CD4-positive, alpha-beta T cell treated with Interleukin-12 subunit alpha and Interleukin-12 subunit beta, for 1 hour (primary cell): ENCODE data around the gene GSK3A.
A peak's percentile ranks its signal among the peaks of the same experiment; 100 is the strongest.

ENCODE experiments used
- DNase-seq: peaks from one replicate; pipeline ENCODE4 v3.0.0-alpha.2; 2020

The GSK3A gene

DNA sequence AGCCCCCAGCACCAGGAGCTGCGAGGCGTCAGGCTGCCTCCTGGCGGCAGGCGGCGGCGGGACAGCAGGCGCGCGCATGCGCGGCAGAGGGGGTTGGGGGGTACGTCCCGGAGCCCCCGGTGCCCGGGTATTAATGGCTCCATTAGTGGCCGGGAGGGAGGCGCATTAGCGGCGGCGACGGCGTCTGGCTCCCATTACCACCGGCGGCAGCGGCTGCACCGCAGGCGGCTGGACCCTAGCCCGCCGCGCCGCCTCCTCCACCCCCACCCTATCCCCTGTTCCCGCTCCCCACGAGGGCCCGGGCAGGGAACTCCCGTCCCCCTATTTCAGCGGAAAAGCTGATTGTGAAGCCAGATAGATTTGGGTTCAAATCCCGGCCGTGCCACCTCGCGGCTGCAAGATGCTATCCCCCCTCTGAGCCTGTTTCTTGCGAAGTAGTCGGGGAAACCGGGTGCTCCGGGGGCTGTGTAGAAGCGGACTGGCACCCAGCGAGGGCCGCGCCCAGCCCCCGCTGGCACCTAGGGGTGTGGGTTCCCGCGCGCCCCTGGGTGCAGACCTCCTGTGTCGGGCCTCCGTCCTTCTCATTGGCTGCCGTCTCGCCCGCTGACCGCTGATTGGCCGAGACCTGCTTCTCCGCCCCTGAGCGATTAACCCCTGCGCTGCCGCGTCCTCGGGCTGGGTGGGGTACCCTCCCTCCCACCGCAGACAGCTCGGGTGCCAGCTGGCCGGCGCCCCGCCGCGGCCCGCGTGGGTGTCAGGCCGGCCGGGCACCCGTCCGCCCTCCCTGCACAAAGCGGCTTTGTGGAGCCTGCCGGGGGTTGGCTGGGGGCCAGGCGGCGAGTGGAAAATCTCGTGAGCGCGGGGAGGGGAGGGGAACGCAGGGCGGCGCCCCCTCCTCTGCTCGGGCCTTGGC lies 37.8 kb upstream of the GSK3A start:
- DNase-seq = peak; percentile 92

DNA sequence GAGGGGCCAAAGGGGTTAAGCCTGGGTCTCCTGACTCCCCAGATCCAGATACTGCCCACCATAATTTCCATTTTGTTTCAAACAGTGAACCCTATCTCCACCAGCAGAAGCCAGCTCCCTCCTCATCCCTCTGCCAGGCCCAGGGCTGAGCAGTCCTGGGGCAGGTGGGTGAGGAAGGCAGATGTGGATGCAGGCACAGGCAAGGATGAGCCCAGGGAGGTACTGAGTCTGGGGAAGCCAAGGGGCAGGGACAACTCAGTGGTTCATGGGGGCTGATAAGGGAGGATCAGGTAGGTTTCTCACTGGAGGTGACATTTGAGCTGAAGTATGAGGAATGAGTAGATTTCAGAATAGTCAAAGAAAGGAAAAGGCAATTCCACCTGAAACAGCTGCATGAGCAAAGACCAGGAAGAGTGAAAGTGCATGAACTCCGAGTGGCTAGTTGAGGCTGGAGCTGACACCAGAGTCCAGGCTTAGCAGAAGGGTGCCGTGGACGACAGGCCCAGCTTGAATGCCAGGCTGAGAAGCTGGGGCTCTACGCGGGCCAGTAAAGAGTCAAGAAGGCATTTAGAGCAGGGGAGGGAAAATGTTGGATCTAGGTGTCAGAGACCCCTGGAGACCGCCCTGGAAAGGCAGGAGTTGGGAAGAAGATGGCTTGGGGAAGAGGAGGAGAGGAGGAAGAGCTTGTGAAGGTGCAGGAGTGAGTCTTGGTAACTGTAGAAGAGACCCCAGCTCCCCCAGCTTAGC lies 36.9 kb upstream of the GSK3A start:
- DNase-seq = no peak

DNA sequence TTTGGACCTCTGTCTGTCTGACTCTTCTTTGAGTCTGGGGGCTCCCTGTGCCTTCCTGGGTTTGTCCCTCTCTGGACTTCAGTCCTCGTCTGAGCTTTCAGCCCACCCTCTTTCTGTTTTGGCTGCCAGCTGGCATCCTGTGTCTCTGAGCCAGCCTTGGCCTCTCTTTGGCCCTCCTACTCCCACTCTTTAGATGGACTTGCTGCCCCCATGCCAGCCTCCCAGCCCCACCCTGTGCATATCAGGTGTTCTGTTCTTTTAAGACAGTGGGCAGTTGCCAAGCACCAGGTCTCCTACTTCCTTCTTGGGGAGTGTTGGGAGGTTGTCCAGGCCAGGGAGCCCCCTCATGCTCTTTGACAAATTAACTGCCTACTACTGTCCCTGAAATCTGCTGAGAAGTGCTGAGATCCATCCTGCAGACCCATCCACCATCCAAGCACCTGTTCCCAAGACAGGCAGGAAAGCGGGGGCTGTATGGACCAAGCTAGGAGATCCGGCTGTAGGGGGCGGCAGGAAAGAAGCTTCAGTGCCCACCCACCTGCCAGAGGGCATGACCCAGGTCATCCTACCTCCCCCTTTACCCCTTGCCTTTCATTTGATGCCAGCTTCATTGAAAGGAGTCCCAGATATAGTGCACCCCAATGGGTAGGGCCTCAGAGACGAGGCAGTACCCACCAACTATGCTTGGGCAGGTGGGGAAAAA lies 36.2 kb upstream of the GSK3A start:
- no peak for DNase-seq

DNA sequence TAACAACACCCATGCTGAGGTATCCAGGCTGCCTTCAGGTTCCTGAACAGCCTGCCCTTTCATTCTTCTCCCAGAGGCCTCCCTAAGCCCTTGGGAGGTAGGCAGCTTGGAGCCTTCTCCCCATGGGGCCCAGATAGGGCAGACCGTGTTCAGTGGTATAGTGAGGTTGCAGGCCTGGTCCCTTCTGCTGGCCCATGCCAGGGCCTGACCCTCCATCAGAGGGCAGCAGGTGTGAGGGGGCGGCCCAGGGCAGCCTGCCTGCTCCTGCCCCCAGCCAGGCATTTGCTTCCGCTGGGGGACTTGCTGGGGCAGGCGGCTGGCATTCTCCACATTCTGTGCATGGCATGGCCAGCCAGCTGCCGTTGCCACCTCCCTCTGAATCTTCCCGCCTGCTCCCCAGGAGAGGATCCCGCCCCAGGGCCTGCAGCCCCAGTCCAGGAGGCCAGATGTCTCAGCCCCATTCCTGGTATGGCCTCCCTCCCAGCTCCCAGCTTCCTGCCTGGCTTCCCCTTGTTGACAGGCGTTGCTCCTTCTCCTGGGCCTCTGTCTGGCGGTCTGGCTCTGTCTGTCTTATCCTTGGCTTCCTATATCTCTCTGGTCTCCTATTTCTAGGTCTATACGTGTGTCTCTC lies 35.5 kb upstream of the GSK3A start:
- DNase-seq = no peak

DNA sequence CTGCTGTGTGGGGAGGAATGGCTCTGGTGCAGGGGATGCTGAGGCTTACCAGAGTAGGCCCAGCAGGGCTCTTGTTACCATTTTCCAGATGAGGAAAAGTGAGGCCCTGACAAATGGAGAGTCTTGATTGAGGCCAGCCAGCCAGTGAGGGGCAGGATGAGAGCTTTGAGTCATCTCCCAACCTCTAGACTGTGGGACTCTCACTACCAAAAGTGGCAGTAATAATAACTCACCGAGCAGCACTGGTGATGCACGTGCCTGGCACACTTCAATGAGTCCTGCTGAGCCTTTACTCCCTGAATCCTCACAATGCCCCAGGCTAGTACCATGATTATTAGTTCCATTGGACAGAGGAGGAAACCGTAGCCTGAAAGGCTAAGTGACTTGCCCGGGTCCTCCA lies 34.4 kb upstream of the GSK3A start:
- no peak for DNase-seq

DNA sequence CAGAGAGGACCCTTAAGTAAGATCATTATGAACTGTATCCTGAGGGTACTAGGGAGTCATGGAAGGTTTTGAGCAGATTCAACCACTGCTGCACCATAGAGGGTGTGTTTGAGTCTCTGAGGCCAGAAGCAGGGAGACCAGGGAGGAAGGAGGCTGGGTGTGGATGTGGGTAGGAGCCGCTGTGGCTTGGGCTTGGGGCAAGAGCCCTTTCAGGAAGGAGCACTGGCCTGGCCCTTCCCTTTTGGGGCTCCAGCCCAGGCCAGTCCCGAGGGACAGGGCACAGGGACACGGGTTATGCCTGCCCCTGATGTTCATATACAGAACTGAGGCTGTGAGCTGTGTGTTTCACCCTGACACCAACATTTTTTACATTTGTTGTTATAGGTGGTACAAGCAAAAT lies 33.9 kb upstream of the GSK3A start:
- no peak for DNase-seq

DNA sequence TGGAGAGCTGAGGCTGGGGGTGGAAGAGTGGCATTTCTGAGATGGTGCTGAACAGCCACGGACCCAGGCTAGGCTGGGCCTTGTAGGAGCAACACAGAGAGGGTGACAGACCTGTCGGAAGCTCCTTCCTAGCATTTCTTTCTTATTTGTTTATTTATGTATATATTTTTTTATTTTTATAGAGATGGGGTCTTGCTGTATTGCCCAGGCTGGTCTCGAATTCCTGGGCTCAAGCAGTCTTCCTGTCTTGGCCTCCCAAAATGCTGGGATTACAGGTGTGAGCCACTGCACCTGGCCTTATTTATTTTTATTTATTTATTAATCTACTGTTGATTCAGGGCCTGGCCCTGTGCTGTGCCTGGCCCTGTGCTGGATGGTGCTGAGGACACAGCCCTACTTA lies 33.1 kb upstream of the GSK3A start:
- no peak for DNase-seq

DNA sequence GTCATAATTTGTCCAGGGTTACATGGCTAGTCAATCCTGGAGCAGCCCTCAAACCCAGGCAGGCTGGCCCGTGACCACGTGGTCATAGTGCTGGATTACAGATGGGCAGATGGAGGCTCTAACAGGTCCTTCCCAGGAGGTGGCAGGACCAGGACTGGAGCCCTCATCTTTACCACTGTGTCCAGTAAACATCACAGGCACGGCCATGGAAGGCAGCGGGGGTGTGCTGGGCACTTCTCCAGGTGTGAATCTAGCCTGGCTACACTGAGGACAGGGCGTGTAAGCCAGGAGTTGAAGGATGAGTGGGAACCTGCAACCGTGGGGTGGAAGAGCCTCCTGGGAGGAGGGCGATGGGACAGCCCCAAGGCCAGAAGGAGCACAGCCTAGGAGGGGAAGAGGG lies 32.7 kb upstream of the GSK3A start:
- DNase-seq = no peak

DNA sequence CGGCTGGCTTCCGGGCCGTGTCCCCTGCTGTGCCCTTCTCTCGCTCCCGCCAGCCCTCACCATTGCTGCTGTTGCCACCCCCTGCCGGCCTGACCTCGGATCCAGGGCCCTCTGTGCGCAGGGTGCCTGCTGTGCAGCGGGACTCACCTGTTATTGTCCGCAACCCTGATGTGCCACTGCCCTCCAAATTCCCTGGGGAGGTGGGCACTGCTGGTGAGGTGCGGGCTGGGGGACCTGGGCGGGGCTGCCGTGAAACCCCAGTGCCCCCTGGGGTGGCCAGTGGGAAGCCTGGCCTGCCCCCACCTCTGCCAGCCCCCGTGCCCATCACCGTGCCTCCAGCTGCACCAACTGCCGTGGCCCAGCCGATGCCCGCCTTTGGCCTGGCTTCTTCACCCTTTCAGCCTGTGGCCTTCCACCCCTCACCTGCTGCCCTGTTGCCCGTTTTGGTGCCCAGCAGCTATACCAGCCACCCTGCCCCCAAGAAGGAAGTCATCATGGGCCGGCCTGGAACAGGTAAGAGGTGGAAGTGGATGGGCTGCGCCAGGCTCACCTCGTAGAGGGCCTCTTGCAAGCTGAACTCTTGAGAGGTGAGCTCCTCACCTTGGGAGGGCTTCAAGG lies 31.8 kb upstream of the GSK3A start:
- DNase-seq = no peak

DNA sequence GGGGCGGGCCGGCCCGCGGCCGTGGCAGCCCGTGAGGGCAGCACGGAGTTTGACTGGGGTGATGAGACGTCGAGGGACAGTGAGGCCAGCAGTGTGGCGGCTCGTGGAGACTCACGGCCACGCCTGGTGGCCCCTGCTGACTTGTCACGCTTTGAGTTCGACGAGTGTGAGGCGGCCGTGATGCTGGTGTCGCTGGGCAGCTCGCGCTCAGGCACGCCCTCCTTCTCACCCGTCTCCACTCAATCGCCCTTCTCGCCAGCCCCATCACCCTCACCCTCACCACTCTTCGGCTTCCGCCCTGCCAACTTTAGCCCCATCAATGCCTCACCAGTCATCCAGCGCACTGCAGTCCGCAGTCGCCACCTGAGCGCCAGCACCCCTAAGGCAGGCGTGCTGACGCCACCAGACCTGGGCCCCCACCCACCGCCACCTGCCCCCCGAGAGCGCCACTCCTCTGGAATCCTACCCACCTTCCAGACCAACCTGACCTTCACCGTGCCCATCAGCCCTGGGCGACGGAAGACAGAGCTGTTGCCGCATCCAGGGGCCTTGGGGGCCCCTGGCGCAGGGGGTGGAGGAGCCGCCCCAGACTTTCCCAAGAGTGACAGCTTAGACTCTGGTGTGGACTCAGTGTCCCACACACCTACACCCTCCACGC lies 31.1 kb upstream of the GSK3A start:
- DNase-seq = no peak

DNA sequence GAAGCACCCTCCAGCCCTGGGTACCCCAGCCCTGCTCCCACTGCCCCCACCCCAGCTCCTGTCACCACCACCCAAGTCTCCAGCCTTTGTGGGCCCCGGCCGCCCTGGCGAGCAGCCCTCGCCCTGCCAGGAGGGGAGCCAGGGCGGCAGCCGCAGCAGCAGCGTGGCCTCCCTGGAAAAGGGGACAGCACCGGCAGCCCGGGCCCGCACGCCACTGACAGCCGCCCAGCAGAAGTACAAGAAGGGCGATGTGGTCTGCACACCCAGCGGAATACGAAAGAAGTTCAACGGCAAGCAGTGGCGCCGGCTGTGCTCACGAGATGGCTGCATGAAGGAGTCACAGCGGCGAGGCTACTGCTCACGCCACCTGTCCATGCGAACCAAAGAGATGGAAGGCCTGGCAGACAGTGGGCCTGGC lies 30.6 kb upstream of the GSK3A start:
- no peak for DNase-seq

DNA sequence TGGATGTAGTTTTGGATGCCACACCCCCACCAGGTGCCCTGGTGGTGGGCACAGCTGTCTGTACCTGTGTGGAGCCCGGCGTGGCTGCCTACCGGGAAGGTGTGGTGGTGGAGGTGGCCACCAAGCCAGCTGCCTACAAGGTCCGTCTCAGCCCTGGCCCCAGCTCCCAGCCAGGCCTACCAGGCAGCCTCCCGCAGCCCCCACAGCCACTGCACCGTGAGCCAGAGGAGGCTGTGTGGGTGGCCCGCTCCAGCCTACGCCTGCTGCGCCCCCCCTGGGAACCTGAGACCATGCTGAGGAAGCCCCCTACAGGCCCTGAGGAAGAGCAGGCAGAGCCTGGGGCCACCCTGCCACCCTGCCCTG lies 30.1 kb upstream of the GSK3A start:
- no peak for DNase-seq

DNA sequence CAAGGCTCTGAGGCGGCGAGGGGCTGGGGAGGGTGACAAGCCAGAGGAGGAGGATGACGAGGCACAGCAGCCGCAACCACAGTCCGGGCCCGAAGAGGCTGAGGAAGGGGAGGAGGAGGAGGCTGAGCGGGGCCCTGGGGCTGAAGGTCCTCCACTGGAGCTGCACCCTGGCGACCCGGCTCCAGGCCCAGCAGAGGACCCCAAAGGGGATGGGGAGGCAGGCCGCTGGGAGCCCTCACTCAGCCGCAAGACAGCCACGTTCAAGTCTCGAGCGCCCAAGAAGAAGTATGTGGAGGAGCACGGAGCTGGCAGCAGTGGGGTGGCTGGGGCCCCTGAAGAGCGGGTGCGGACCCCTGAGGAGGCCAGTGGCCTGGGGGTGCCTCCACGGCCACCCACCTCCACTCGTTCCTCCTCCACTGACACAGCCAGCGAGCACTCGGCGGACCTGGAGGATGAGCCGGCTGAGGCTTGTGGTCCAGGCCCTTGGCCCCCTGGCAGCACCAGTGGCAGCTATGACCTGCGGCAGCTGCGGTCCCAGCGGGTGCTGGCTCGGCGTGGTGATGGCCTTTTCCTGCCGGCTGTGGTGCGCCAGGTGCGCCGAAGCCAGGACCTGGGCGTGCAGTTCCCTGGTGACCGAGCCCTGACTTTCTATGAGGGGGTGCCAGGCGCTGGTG lies 29.6 kb upstream of the GSK3A start:
- DNase-seq = no peak

DNA sequence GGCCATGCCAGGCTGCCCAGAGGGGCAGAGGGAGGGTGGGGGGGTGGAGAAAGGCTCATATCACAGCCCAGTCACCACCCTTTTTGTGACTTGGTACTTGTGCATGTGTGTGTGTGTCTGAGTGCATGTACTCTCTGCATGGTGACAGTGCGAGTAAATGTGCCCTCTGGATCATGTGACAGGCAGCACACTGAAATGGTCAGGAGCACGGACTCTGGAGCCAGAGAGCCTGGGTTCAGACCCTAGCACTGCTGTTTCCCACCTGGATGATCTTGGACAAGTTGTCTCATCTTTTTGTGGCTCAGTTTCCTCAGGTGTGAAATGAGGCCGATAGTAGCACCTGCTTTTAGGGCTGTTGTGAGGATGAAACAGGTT lies 28.6 kb upstream of the GSK3A start:
- no peak for DNase-seq

DNA sequence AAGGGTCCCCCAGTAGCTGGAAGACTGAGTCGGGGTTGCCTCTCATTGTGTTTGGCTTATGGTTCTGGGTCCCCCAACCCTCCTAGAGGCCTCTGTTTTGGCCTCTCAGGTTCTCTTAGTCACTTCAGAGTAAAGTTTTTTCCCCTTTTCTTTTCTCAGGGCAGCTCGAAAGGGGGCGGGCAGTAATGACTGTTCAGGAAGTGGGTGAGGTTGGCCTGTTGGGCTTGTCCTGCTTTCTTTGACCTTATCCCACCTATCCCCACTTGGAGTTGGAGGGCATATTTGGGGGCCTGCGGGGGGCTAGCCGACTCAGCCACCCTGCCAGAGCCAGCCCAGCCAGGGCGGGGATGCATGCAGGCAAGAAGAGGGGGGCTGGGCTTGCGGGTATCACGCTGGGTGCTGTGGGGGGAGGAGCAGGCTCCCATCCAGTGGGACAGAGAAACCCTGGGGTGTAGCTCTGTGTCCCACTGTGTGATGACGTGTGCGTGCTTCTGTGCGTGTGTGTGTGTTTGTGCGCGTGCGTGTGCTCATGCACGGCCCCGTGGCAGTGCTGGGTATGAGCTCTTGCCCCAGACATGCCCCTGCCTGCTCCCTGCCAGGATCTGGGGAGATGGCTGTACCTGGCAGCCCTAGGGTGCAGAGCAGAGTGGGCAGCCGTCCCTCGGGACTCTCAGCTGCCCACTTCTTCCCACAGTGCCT lies 28.1 kb upstream of the GSK3A start:
- DNase-seq = peak; percentile 86

DNA sequence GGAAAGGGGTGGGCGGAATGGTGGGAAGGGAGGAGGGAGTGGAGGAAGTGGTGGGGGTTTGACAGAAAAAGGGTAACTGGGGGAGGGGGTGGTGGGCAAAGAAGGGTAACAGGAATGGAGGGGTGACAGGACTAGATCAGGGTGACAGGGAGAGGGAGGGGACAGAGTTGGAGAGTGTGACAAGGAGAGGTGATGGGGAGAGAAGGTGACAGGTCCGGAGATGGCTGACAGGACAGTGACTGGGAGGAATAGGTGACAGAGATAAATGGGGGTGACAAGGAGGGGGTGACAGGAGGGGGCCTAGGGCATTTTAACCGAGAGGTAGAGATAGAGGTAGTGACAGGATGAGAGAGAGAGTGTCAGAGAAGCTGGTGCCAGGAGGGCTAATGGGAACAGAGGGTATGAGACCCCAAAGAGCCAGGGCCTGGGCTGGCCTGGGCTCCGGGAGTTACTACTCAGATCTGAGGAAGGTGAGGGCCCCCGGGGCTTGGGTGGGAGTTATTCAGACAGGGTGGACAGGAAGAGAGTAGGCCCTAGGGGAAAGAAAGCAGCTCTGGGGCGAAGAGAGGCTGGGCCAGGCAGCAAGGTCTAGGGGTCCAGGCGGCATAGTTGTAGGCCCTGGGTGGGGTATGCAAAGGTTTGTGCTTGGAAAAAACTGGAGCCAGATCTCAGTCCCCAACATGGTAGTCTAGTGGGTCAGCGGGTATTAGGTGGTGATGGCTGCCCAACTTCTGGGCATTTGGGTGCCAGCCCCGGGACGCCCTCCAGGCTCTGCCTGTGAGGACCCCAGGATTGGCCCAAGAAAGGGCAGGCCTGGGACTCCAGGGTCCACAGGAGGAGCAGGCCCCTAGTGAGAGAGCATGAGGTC lies 27.3 kb upstream of the GSK3A start:
- DNase-seq = peak; percentile 61

DNA sequence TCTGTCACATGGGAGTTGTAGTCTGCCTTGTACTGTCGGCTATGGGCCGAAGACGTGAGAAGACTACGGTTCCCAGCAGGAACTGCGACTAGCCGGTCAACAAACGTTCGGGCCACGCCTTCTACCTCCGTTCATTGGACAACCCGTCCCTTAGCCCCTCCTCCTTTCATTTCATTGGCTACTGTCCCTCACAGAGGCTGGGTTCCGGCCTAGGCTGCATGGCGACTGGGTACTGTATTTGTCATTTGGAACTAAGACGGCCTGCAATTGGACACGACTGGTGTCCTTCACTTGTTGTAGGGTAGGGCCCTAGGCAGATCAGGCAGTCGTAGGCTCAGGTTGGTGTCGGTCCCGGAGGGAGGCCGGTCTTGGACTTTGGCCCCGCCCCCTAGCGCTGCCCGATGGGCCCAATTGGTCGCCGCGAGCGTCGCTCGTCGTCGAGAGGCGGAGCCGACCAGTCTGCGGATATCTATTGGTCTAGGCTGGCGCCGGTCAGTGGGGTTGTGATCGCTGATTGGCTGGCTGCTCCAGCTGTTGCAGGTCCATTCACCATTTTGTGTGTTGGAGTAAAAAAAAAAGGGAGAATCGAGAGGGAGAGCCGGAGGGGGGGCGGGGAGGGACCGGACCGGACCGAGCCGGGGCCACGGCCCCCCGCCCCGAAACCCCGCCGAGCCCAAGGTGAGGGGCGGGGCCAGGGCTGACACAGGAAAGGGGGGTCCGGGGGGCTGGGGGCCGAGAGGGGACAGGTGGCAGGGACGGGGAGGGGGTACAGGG lies 26.5 kb upstream of the GSK3A start, which contains the start of gene CIC:
TSS of gene CIC (plus strand) at position 549 of the 774 bp plus-strand sequence. CDS start 2,532 bp downstream, outside the sequence.
- DNase-seq = peak; percentile 100

DNA sequence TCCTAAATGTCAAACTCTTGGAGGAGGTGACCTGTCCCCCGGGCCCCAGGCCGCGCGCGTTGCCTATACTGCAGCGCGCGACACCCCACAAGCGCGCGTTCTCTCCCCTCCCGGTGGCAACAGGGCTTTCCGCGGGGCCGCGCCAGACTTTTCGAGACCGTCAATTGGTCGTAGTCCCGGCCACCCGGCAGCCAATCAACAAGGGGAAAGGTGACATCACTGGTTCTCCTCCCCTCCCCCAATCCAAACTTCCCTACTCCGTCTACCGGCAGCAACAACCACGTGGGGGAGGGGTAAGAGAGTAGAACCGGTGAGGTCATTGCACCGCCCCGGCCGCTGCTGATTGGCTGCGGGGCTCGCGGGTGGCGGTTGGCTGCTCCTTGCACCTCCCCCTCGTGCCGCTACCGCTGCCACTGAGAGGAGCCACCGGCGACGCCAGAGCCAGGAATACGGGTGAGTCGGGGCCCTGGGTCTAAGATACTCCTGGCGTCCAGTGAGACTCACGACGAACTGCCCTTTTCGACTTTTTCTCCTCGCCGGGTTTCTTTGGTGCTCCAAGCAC lies 25.8 kb upstream of the GSK3A start:
- peak; percentile 100 for DNase-seq
